OCI-M2 (cell line): Measurements from ENCODE around the gene HSPA1L.

Experiments used
- DNase-seq: peaks from one replicate; lab custom pipeline; 2025; ENCODE audit not compliant: unreplicated experiment; lab: John Stamatoyannopoulos, UW

HSPA1L gene

DNA sequence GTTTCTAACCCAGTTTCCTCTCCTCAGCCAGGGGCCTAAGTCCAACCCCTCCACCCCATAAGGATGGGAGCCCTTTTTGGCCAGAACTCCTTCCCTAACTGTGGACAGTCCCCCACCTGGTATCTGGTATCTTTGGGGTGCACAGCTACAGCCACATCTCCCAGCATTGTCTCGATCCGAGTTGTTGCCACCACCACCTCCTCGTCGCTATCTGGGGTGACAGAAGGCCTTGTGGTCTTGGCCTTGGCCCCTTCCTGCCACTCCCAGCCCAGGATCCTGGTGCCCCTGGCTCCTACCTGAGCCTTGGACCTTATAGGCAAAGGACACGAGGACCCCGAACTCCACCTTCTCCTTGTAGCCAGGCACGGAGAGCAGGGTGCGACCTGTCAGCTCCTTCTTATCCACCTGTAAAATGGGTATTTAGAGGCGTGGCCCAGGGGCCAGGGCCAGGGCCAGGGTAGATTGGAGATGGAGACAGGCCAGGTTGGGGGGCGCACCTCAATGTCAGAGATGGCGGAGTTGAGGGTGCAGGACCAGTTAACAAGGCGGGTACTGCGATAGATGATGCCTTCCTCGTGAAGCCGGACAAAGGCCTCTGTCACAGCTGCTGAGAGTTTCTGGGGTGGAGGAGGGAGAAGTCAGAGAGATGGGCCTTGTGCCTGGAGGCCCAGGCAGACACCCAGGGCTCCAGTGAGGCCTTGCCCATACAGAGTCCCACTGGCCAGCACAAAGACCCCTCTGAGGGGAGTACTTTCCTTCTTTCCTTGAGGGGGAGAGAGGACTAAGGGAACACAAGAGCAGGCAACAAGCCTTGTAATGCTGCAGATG, 30.8 kb downstream of the HSPA1L start:
- no peak for DNase-seq

DNA sequence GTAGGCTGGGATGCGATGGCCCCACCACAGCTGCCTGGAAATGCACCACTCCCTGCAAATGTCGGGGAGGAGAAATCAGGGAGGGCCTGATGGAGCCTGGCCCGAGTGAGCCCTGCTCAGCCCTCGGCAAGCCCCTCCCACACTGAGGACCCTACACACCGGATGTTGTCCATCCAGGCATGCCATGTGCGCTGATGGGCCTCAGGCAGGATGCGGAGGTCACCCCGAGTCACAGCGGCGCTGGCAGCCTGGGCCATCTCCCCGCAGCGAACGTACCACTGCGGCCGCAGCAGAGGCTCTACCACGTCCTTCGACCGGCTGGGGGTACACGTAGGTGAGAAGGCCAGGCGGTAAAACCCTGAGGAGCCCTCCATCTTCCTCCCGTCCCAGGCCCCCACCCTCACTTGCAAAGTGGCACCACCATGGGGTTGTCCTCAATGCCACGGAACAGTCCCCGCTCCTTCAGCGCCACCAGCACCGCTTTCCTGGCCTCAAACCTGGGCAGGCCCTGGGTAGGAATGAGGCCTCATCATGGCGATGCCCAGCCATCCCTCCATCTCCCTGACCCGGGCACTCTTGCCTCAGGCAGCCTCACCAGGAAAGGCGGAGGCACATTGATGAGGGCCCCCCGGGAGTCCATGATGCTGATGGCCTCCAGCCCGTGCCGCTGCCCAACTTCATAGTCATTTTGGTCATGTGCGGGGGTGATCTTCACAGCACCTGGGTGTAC, 32.8 kb downstream of the HSPA1L start:
- no peak for DNase-seq

DNA sequence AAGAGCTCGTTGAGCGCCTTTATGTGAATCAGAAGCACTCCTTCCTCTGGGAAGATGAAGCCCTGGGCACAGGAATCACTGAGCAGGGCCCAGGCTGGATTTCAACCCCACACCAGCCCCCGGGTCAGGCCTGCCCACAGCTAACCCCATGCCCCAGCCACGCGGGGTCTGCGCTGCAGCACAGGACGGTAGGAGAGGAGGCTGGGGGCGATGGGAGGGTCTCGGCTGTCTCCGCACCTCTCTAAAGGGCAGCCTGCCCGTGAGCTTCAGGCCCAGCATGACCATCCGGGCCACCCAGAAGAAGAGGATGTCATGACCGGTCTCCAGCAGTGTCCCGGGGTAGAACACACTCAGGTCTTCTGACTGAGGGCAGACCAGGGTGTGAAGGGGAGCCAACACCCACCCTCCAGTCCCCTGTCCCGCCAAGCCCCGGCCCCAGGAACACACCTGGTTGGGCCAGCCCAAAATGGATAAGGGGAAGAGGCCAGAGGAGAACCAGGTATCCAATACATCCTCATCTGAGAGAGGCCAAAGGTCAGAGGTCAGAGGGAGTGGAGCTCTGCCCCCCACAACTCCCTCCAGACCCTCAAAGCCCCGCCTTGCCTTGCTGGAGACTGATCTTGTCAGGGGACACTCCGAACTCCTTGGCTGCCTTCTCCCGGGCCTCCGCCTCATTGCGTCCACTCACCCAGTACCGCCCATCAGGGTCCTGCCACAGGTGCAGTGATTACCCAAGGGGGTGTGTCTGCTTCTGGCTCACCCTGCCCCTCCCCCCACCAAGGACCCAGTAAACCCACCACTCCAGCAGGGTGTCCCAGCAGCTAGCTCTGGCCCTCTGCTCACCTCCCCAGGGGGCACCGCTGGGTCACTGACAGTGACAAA, 33.6 kb downstream of the HSPA1L start:
- no peak for DNase-seq

DNA sequence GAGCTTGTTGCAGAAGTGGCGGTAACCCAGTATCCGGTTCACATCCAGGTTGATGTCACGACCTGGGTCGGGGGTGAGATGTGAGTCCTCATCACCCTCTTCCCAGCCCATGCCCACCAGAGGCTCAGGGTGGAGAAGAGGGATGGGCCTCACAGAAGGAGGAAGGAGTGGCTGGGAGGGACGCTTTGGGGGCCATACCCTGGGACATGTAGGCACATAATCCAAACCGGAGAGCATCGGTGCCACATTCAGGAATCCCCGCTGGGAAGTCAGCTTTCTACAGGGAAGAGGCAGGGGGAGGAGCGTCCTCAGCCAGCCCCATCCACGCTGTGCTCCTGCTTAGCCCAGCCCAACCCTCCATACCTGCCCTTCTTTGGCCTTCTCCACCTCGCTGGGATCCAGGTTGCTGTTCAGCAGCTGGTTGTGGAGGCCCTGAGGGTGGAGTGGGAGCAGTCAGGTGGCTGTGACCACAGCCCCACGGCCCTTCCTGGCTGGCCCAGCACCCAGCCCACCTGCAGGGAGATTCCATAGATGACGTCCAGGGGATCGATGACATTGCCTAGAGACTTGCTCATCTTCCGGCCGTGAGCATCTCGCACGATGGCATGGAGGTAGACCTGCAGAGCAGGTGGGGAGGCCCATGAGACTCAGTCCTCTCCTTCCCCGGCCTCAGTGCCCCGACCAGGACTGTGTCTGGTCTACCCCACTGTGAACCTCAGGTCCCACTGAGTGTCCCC, 34.4 kb downstream of the HSPA1L start:
- no peak for DNase-seq

DNA sequence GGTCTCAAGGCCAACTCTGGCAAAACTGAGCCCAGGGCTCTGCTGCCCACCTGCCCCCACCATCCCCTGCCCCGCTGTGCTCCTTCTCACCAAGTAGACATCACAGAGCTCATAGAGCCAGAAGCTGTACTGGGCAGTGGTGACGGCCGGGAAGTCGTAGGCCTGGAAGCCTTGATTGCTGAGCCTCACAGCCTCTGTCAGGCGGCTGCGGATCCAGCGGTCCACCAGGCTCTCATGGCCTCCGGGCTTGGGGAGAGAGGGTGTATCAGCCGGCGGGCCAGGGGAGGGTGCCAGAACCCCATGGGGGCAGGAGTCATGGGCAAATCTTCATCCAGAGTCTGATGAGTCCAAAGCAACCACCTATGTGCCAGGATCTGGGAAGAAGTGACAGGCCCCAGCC, 35.2 kb downstream of the HSPA1L start:
- no peak for DNase-seq

DNA sequence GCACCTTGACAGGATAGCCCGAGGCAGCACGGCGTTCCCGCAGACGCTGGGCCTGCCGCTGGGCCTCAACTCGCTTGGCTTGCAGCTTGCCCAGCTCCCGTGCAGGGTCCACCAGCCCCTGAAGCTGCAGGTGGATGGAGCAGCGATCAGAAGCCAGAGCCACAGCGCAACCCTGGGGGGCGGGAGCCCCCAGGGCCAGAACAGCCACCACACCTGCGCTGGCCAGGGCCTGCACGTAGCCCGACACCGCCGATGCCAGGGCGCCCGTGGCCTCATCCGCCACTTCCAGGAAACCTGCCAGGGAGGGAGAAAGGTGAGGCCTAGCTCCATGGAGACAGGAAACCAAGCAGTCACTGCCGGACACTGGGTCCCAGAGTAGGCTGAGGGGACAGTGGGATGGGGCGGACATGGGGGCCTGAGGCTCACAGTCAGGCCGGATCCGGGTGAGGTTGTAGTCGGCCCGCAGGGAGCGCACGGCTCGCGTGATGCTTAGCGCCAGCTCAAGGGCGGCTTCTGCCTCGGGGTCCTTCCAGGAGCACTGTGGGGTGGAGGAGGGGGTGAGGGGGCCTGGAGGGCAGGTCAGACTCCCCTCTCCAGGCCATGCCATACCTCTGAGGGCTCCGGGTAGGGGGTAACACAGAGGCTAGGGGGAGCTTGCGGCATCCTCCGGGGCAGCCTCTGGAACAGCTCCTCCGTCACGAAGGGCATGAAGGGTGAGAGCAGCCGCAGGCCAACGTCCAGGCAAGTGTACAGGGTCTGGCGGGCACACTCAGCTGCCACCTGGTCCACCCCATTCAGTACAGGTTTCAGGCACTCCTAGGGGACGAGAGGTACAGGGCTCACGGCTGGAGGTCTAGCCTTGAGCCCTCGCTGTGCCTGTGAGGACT, 35.8 kb downstream of the HSPA1L start:
- DNase-seq: no peak

DNA sequence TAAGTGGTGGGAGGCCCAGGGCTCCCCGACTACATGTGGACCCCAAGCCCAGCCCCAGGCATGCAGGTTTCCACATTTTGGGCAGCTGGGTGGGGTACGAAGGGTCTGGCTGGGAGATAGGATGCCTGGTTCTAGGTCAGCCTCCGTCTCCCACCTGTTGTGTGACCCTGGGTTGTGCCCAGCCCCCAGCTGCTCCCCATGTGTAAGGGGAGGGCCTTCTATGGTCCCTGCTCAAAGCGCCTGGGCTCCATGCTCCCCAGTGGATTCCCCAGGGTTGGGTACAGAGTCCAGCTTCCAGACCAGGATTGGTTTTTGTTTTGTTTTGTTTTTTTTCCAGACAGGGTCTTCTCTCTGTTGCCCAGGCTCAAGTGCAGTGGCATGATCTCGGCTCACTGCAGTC, 36.9 kb downstream of the HSPA1L start:
- no peak for DNase-seq

DNA sequence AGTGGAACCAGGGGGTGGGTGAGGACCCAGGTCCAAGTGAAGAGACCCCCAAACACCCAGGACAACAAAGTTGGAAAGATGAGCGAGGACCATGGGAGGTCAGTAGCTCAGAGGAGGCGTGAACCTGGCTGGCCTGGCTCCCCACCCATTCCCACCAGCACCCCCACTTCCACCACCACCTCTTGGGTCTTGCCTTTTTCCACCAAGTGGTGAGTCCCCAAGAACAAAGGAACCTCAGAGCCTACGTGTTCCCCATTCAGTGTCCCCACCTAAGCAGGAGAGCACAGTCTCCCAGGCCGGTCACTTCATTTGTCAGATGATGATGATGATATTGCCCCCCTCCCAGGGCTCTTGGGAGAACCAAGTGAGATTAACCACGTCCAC, 37.4 kb downstream of the HSPA1L start:
- DNase-seq: no peak

DNA sequence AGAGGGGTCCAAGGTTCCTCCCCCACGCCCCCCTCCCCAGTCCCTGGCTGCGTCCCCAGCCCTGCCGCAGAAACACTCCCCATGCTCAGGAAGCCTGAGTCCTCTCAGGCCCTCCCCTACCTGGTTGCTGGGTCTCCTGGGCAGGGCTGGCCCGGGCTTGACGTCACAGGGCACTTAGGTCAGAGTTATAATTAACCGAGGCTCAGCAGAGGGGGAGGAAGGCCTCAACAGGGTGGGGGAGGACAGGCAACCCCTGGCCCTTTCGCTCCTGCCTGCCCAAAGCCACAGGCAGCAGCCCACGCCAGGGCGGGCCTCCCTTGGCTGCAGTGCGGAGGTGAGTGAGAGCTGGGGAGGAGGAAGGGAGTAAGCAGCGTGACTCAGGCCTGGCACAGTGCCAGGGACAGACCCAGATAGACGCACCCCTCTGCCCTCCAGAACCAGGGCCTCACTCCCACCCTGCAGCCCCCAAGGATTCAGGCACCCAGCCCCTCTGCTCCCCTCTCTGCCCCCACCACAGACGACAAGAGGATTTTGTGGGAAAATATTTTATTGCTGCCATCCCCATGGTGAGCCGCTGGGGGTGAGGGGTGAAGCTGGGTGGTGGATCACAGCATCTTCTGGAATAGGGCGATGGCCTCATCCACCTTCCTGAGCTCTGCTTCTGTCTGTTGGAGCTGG, 38.0 kb downstream of the HSPA1L start, which contains the start of gene VWA7:
Gene VWA7, minus strand, starts transcription at position 340 of the 678 bp plus-strand sequence. CDS start 549 bp downstream, outside the sequence.
- no peak for DNase-seq

DNA sequence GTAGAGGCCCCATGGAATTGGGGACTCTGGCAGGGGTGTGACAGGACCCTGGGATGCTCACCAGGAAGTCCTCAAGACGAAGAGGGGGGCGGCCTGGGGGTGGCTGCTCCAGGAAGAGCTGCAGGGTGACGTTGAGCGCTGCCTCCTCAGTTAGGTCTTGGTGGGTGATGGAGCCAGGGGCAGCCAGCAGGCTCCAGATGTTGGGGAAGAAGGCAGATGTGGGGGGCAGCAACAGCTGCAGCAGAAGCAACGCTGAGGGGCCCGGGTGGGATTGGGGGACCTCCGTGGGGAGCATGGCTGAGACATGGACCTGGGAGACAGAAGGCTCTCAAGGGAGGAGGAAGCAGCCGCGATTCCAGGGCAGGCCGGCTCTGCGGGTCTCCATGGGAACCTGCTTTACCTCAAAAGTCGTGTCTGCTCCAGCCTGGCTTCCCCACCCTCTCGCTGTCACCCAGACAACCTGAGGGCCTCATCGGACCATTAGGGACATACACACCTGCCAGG, 38.5 kb downstream of the HSPA1L start:
- no peak for DNase-seq

DNA sequence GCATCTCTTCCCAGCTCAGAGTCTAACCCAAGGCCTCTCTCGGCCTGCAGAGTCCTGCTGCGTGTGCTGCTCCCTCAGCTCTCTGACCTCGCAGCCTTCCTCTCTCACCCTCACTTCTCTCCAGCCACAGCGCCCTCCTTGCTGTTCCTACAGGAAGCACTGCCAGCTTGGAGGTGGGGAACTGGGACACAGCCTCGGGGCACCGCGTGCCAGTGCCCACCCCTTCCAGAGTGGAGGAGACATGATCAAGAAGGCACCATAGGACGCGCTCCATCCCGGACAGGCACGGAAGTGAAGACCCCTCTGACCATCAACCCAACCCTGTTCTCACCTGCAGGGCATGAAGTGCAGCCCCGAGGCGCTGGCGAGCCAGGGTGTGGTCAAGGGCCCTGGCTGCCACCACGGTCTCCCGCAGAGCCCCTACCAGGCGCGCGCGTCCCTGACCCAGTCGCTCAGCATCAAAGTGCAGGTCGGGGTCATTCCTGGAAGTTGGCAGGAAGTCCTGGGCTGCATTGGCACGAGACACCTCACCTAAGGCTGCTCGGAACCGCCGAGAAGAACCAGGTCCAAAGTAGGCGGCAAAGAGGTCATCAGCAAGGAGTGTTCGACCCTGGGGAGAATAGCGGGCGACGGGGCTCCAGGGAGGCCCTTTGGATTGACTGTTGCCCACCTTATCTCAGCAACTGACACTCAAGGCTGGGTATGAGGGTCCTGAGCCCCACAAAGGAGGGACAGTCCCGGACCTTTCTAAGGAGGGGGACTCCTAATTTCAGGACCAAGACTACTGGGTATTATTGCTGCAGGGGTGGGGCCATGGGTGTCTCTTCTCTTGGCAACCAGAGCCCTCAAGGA, 39.2 kb downstream of the HSPA1L start:
- no peak for DNase-seq

DNA sequence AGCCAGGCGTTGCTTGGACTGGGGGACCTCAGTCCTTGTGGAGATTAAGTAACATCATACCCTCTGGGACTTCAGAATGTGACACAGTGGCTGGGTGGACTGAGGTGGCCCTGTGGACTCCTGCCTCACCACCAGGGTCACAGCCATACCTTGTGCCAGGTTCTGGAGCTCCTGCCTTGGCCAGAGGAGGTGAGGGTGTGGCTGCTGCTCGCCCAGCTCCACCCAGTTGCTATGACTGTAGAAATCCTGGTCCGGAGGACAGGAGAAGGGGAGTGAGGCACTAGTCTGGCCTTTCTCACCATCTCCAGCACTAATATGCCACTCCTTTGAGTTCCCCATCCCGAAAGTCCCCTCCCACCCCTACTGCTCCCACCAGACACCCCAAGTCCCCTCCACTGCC, 39.9 kb downstream of the HSPA1L start:
- DNase-seq: no peak

DNA sequence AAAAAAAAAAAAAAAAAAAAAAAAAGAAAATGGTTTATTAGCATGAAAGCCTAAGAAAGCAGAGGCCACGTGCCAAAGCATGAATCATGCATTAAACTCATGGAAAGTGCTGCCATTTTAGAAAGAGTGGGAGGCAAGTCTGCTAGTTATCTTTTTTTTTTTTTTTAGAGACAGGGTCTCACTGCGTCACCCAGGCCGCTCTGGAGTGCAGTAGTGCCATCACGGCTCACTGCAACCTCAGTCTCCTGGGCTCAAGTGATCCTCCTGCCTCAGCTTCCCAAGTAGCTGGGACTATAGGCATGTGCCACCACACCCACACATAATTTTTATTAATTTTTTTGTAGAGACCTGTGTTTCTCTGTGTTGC, 43.1 kb downstream of the HSPA1L start:
- DNase-seq: no peak

DNA sequence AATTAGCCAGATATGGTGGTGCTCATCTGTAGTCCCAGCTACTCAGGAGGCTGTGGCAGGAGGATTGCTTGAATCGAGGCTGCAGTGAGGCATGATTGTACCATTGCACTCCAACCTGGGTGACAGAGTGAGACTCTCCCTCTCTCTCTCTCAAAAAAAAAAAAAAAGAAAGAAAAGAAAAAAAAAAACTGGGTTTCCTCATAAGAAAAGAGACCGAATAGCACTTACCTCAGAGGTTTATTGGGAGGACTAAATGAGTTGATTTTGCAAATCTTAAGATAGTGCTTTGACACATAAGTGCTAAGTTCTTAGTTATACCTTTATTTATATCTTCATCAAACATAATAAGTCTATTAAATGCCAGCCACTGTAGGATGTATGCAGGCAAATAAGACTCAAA, 44.2 kb downstream of the HSPA1L start:
- no peak for DNase-seq

DNA sequence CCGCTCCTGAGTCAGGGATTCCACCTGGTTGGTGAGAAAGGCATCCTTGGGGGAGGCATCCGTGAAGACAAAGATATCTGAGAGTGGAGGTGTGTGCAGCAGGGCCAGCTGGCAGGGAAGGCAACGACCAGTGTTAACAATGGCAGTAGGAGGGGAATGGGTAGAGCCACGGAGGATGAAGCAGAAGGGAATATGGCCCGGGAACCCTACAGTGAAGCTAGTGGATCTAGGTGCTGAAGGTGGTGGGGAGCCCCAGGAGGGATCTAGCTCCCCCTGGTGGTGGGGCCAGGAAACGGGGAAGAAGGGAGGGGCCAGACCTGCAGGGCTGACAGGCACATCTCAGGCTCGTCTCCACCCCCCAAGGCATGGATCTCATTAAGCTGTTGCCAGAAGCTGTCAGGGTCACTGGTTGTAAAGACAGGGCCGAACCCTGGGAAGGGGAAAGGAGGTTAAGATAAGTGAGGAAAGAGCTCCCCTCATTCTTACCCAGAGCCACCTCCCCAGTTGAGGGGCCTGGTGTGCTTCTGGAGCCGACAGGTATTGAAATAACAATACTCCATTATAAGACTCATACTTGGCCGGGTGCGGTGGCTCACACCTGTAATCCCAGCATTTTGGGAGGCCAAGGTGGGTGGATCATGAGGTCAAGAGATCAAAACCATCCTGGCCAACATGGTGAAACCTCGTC, 45.3 kb downstream of the HSPA1L start:
- peak; percentile 64 for DNase-seq

DNA sequence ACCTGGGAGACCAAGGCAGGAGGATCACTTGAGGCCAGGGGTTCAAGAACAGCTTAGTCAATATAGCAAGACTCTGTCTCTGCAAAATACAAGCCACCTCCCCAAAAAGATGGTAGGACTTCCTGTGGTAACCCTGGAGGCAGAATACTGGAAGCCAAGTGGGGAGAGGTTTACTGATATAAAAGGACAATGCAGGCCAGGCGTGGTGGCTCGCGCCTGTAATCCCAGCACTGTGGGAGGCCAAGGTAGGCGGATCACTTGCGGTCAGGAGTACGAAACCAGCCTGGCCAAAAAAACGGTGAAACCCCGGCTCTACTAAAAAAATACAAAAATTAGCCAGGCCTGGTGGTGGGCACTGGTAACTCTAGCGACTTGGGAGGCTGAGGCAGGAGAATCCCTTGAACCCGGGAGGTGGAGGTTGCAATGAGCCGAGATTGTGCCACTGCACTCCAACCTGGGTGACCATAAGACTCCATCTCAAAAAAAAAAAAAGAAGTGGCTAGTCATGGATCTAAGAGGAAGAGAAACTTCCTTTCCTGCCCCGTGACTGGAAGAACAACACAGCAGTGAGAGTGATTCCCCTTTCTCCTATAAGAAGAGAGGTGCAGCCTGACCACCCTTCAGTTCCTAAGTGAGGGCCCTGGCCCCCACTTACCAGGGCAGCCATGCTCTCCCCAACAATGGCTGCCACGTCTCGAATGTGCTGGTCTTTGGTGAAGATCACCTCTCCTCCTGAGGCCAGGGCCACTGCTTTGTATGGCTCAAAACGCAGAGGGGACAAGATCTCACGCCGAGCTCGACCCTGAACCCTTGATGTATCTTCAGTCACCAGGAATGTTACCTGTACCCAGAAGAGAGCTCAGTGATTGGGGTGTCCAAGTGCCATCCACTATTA, 46.5 kb downstream of the HSPA1L start:
- DNase-seq: no peak
